Stimulated activated CD8-positive, alpha-beta memory T cell treated with anti-CD3 and anti-CD28 coated beads, Interleukin-4, amount 100 ng/mL, for 1 hour (primary cell): ENCODE measurements around the gene MDN1.

Experiments
- DNase-seq, 2 donors: peaks; one replicate each; pipeline ENCODE4 v3.0.0-alpha.2; 2020; ENCODE audit warnings: low read depth in 2 of 2, low spot score in 1 of 2

MDN1 gene

GRCh38 chr6:89693207-89693606 lies 126.4 kb downstream of the MDN1 start:
- DNase-seq, result no peak

GRCh38 chr6:89692256-89692655 lies 127.3 kb downstream of the MDN1 start:
- DNase-seq, result no peak

- no peak for DNase-seq
Observed at GRCh38 chr6:89690944-89691324, 128.7 kb downstream of the MDN1 start.

GRCh38 chr6:89689732-89690131 lies 129.9 kb downstream of the MDN1 start:
- no peak for DNase-seq

DNA sequence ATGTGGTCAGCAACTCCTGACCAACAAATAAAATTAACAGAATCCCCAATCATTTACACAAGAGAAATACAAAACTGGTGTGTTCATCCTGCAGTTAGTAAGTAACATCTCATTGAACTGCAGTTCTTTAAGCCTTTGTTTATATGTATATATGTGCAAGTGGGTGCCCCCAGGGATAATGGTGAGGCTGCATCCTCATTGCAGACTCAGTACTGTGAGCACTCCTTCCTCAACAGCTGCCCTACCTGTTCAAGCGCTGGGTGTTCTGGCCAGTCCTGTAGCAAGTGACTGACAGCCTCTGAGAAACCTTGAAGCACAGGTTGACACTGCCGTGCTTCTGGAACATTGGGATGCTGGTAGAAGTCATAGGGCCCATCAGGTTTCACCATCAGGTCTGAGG lies 131.3 kb downstream of the MDN1 start:
- no peak for DNase-seq

DNA sequence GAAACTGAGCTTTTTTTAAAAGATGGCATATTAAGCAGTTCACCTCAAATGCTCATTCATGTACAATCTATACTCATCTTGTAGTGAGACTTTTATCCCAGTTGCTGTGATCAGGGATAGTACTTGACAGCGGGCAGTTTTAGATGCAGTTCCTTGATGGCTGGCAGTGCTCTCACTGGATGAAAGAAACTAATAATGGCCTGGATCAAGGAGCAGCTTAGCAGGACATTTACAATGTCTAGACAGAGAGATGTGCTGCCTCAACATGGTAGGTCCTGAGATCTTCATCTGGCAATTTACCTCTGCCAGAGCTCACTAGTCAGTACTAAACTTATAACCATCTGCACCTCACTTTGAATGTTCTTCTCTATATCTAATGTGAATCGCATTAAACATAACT lies 134.3 kb downstream of the MDN1 start:
- no peak for DNase-seq

GRCh38 chr6:89682991-89683390 lies 136.6 kb downstream of the MDN1 start:
- no peak for DNase-seq

- DNase-seq, result no peak
Observed at GRCh38 chr6:89681983-89682564, 137.5 kb downstream of the MDN1 start.

DNA sequence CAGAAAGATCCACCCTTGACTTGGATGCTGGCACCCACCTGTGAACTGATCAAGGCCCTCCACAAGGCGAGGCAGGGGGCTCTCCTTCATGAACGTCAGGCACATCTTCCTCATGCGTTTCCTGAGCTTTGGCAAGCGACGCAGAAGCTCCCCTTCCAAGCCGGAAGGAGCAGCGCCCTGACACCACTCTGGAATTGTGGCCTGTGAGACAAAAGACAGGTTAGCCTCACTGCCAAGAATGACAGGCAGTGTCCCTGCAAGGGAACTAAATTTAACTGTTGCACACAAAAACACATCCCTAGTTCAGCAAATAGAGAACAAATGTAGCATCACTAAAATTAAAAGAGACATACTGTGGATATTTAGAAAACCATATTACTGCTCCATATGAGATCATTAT lies 139.0 kb downstream of the MDN1 start:
- DNase-seq, result no peak

DNA sequence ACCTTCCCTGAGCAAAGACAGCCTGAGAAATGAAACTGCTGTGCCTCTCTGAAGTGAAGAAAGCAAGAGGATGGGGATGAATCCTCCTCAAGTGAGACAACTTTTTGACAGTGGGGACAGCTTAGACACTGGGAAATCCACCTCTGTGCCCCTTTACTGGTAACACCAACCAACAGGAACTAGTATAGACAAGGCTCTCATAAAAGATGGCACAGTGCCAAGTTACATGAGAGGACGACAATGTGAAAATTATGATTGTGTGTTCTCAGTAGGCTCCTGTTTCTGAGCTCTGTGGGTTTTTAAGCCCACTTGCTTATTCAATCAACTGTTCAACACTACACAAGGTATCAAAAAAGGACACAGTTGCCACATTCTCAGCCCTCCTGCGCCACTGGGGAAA lies 139.4 kb downstream of the MDN1 start:
- no peak for DNase-seq

DNA sequence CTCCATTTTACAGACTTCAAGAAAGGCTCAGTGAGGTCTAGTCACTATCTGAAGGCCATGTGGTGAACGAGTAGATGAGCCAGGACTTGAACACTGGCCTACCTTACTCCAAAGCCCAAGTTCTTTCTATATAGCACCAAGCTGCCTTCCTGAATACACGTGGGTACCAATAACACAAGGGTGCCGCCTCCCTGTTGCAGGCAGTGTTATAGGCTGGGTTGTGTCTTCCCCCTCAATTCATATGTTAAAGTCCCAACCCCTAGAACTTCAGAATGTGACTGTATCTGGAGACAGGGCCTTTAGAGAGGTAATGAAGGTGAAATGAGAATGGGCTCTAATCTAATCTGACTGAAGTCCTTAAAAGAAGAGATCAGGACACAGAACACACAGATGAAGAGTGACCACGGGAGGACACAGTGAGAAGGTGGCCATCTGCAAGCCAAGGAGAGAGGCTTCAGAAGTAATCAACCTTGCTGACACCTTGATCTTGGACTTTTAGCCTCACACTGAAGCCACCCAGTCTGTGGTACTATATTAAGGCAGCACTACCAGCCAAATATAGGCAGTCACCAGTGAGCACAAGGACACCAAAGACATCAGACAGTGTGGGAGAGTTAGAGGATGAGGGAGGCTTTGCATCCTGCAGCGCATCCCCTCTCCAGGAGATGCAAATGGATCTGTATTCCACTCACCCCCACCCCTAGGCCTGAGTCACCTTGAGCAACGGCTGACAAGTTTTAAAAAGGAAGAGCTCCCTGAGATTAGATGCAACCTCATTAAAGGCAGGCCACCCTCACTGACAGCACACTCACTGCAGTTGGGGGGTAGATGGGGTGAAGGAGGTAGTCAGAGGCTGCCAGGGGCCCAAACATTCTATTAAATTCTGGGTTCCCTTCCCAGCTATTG lies 140.1 kb downstream of the MDN1 start:
- DNase-seq, result no peak

- no peak for DNase-seq
Observed at GRCh38 chr6:89678531-89678930, 141.1 kb downstream of the MDN1 start.

DNA sequence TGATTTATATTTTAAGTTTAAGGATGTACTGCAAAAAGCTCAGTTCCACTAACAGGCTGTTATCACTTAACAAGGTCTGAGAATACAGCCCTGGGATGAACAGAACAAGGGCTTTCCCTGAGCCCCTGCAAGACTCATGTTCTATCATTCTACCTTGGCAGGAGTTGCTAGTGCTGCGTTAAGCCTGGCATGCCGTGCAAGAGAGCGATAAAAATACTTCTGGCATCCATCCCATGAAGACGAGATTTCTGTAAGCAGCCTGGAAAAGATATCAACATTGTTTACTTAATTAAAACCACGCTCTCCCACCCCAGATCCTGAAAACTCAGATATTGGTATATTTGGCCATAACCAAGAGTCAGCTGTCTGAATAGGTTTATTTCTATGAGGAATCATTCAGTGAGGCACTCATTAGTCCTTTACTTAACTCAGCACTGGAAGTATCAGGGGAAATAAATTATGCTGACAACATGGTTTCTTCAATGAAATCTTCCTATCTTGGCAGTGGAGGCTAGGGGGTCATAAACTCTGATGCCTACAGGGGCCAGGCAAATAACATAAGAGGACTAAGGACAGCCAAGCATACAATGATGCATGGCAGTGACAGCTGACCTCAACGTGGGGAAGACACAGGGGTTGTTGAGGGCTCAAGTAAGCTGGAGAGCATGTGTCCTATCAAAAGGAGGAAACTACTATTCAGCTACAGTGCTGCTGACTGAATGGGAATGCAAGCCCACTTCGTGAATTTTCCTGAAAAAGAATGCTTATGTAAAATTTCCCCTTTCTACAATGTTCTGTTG lies 143.4 kb downstream of the MDN1 start:
- DNase-seq, result no peak

GRCh38 chr6:89670935-89671565 lies 148.5 kb downstream of the MDN1 start:
- DNase-seq, result no peak

DNA sequence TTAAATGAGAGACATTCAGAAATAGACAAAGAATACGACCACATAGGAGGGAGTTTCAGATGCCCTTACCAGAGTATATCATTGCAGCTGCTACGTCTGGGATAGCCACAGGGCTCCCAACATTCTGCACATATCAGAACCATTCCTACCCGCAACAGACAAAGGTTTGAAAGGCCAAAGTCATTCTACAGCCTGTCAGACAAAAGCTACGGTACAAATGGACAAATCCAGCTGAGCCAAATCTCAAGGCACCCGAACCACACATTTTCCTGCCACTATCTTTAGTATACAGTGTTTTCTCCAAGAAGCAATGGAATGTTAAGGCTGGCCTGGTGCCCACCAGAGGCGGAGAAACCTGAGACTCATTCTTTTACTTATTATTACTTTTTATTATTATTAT lies 150.6 kb downstream of the MDN1 start:
- DNase-seq, result no peak

DNA sequence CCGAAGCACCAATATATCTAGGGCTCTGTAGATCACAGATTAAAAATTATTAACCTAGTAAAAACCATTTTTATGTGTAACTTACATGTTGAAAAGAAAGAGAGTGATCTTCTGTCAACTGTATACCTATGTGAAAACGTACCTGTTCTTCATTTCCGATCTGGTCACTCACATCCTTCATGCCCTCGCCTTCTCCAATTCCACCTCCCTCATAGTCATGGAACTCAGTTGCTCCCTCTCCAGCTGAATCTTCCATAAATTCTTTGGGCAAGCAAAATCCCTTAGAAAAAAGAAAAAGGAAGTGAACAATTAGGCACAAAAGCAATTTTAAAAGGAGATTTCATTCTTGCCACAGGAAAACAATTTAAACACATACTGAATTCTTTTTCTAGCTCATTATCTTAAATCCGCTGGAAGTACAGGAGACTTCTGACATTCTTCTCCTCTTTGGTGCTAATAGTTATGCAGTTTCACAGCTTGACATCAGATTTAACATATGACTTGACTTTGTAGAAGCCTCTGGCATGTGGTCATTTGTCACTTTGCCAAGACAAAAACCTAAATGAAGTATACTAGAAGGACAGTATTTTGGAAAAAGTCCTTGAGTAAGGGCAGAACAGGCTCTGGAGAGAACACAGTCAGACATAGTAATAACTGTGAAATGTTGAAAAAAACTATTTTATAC lies 151.6 kb downstream of the MDN1 start:
- DNase-seq, result no peak

GRCh38 chr6:89662659-89663223 lies 156.9 kb downstream of the MDN1 start:
- DNase-seq, result no peak

DNA sequence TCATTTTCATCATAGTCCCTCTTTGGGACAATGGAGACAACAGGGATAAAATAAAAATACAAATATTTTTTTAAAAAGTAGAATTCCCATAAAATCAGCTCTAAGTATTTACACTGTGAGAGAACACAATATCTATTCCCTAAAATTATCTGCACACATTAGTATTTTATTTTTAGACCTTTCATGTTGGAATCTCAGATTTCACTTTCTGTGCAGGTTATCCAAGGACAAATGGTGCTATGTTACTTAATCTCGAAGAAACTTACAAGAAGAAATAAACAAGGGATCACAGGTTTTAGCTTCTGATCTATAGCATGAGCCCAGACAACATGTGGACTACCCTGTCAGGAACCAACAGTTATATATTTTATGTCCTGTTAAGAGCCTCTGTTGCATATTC lies 158.0 kb downstream of the MDN1 start:
- DNase-seq, result no peak

GRCh38 chr6:89660981-89661380 lies 158.6 kb downstream of the MDN1 start:
- no peak for DNase-seq

GRCh38 chr6:89657445-89658158 lies 162.0 kb downstream of the MDN1 start:
- no peak for DNase-seq
